OCI-LY7 (cell line): Measurements from ENCODE around the gene SNAPC2. TPM values are rescaled to one million over a fixed set of nuclear protein-coding genes. Genes with fewer than 3 reads are reported as not detected.

ENCODE experiments used
- BruUV-seq: library from RNA; stranded (reverse); fragments of 400-500 nt; replicated peaks from 2 replicates; lab custom pipeline; 2021; lab: Mats Ljungman, UMichigan
- CTCF ChIA-PET: fragments of 300-600 bp; sonication (Branson Sonifier 250); formaldehyde crosslinking; loops from one replicate; lab custom pipeline; 2022; ENCODE audit warnings: antibody characterized with exemption; ENCODE audit not compliant: unreplicated experiment; lab: Charles Lee
- POLR2A ChIA-PET: fragments of 300-600 bp; sonication (Branson Sonifier 250); formaldehyde crosslinking; loops from one replicate; lab custom pipeline; 2022; ENCODE audit warnings: antibody characterized with exemption; lab: Charles Lee
- DNase-seq: peaks from one replicate; pipeline ENCODE4 v3.0.0-alpha.2; 2015; ENCODE audit warnings: low spot score
- H2AFZ ChIP-seq: fragments of 200-600 bp; sonication (generic), shearing (Covaris generic); 2 replicates; pipeline ENCODE4 v1.6.1; 2014; ENCODE audit warnings: mild to moderate bottlenecking, antibody characterized with exemption, low read length, moderate library complexity
- H3K27ac ChIP-seq: fragments of 200-600 bp; sonication (generic); 2 replicates; pipeline ENCODE4 v1.5.1; 2014; ENCODE audit warnings: mixed run types, low read depth, mild to moderate bottlenecking, moderate library complexity, low read length, inconsistent platforms; ENCODE audit not compliant: poor library complexity, severe bottlenecking
- H3K36me3 ChIP-seq: fragments of 200-600 bp; sonication (generic); 2 replicates; pipeline ENCODE4 v1.6.1; 2014; ENCODE audit warnings: mild to moderate bottlenecking, antibody characterized with exemption, low read length, moderate library complexity, mixed read lengths; ENCODE audit not compliant: insufficient read depth
- H3K4me1 ChIP-seq: fragments of 200-600 bp; sonication (generic); 2 replicates; pipeline ENCODE4 v1.5.1; 2014; ENCODE audit warnings: mild to moderate bottlenecking, low read length; ENCODE audit not compliant: insufficient read depth, poor library complexity, severe bottlenecking
- H3K4me2 ChIP-seq: fragments of 200-600 bp; sonication (generic); 2 replicates; pipeline ENCODE4 v1.6.1; 2014; ENCODE audit warnings: mild to moderate bottlenecking, low read length
- H3K4me3 ChIP-seq: fragments of 200-600 bp; sonication (generic); 2 replicates; pipeline ENCODE4 v1.5.1; 2014; ENCODE audit warnings: mild to moderate bottlenecking, low read depth, low read length; ENCODE audit not compliant: poor library complexity, severe bottlenecking
- H3K79me2 ChIP-seq: fragments of 200-600 bp; sonication (generic); 2 replicates; pipeline ENCODE4 v1.6.1; 2016; ENCODE audit warnings: low read depth, mild to moderate bottlenecking, low read length, moderate library complexity, mixed read lengths; ENCODE audit not compliant: insufficient read depth
- H3K9me2 ChIP-seq: fragments of 200-600 bp; sonication (generic); 2 replicates; pipeline ENCODE4 v1.6.1; 2016; ENCODE audit warnings: mild to moderate bottlenecking, low read length, mixed read lengths; ENCODE audit not compliant: insufficient read depth
- H3K9me3 ChIP-seq: fragments of 200-600 bp; sonication (generic); 2 replicates; pipeline ENCODE4 v1.6.1; 2014; ENCODE audit warnings: mild to moderate bottlenecking, mixed run types, low read length, mixed read lengths
- H4K20me1 ChIP-seq: fragments of 200-600 bp; sonication (generic); 2 replicates; pipeline ENCODE4 v1.6.1; 2014; ENCODE audit warnings: mild to moderate bottlenecking, antibody characterized with exemption, low read length, moderate library complexity, mixed read lengths; ENCODE audit not compliant: insufficient read depth
- CTCF ChIP-seq: fragments of 200-600 bp; sonication (generic); conservative IDR thresholded peaks from 2 replicates; pipeline ENCODE4 v1.5.1; 2014; ENCODE audit warnings: mild to moderate bottlenecking, antibody characterized with exemption, low read length, moderate library complexity, mixed read lengths
- EZH2phosphoT487 ChIP-seq: fragments of 200-600 bp; sonication (generic); IDR thresholded peaks from 2 replicates; pipeline ENCODE4 v1.6.1; 2018; ENCODE audit warnings: low read depth, borderline replicate concordance, mild to moderate bottlenecking, mixed run types, antibody characterized with exemption, low read length, moderate library complexity, mixed read lengths
- intact Hi-C: fragments of 100-400 bp; cut with micrococcal nuclease; formaldehyde crosslinking; loops from one replicate; pipeline ENCODE4 v1.10.0; 2022; ENCODE audit not compliant: unreplicated experiment
- total RNA-seq, 2 experiments: library from RNA; depleted of rRNA in 1 of 2; stranded (reverse); fragments of >200 nt in 1 of 2; shearing (Covaris generic) in 1 of 2; gene quantifications; 2 replicates each; pipeline ENCODE4 v1.2.3, GENCODE V29; 2014 to 2022

The SNAPC2 gene
- total RNA-seq, 2 experiments from 2014 or later, result 4.9 to 8.2 TPM

GRCh38 chr19:7926021-7926726 lies 6.0 kb downstream of the SNAPC2 start, which contains the start of gene CTXN1:
TSS of gene CTXN1 (minus strand) at chr19:7926135. CDS start at chr19:7925538, 597 bp downstream.
- Histone ChIP-seq H3K27ac (no peak within 1 kb of the TSS), H4K20me1 (peaks cover 5% of the 10 kb centered on the region; the same call in 1 of the 2 replicates), H3K79me2 (no peaks in the 10 kb centered on the region), H3K4me1 (peaks cover 11% of the 10 kb centered on the region), H3K36me3 (peaks cover 24% of the 10 kb centered on the region), H3K9me3 (no peaks in the 10 kb centered on the region), H2AFZ (0 out of 2 replicates have a peak within 1 kb of the TSS, but pooled peaks have one; percentile 42), H3K4me3 (peak within 1 kb of the TSS; percentile 66), H3K4me2 (peak within 1 kb of the TSS; percentile 73), H3K9me2 (no peaks in the 10 kb centered on the region)
- CTCF ChIA-PET, result interaction anchor here (0.5 kb wide), 1 partner anchor 59 kb away, joined by 3 read pairs; no protein-coding TSS in a partner anchor
- peak; percentile 73 for DNase-seq
- TF ChIP-seq CTCF, result no peak
- no peak for TF ChIP-seq EZH2phosphoT487
- POLR2A ChIA-PET, result no interaction called here
- intact Hi-C loops, result no loop called here
- BruUV-seq, result no TSS peak

- DNase-seq, result no peak
- Histone ChIP-seq H3K9me3 (no peaks in the 10 kb centered on the region), H3K79me2 (no peaks in the 10 kb centered on the region), H3K9me2 (no peaks in the 10 kb centered on the region), H3K27ac (no peak overlapping the region), H3K4me3 (no peak overlapping the region), H4K20me1 (no peaks in the 10 kb centered on the region), H3K36me3 (peaks cover 32% of the 10 kb centered on the region), H3K4me2 (peak overlapping the region; percentile 73), H3K4me1 (peaks cover 5% of the 10 kb centered on the region), H2AFZ (no peak overlapping the region)
- no TSS peak for BruUV-seq
- CTCF ChIA-PET, result interaction anchor here (0.5 kb wide), 1 partner anchor 60 kb away, joined by 3 read pairs; no protein-coding TSS in a partner anchor
- POLR2A ChIA-PET, result no interaction called here
- TF ChIP-seq CTCF (no peak), EZH2phosphoT487 (no peak)
- intact Hi-C loops, result no loop called here
These were observed 6.8 kb downstream of the SNAPC2 start for GRCh38 chr19:7926727-7927604.
